Middle frontal gyrus (tissue), 1 donor: ENCODE results near the gene LCP2.
A peak's percentile ranks its signal among the peaks of the same experiment; 100 is the strongest.

Experiments
- DNase-seq: peaks from one replicate; pipeline ENCODE4 v3.0.0-alpha.2; 2015; ENCODE audit warnings: low spot score; ENCODE audit errors: extremely low spot score

Gene LCP2

DNA sequence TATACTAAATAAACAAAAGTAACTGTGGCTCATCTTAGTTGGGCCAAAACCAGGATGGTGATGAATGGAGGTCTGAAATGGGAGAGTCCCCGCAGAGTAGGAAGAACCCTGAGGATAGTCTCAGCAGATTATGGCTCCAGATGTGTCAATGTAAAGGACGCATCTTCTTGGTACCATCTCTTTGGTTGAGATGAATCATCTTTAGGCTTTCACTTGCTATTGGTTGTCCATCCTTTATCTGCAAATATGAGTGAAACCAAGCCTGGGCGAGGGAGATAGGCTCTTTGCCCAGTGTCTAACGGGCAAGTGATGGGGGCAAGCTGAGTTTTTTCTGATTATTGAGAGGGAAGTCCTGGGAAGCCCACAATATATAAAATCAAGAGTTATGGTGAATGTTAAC lies 19.4 kb upstream of the LCP2 start:
- DNase-seq = no peak

DNA sequence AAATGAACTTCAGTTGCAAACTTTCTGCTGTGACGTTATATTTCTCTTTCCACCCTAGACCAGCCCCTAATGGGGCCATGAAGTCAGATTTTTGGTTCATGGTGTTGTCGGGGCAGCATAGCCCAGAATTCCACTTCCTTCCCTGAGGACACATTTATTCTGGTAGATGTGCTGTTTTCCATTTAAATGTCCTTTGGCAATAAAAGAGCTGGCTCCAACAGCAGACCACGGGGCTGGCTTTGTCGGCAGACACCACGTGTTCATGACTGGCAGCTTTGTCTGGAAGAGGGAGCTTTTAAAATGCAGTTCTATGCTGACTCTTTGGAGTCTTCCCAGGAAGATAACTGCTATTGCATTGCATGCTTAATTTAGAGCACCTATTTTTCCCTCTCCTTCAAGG lies 17.6 kb upstream of the LCP2 start:
- peak; percentile 78 for DNase-seq

DNA sequence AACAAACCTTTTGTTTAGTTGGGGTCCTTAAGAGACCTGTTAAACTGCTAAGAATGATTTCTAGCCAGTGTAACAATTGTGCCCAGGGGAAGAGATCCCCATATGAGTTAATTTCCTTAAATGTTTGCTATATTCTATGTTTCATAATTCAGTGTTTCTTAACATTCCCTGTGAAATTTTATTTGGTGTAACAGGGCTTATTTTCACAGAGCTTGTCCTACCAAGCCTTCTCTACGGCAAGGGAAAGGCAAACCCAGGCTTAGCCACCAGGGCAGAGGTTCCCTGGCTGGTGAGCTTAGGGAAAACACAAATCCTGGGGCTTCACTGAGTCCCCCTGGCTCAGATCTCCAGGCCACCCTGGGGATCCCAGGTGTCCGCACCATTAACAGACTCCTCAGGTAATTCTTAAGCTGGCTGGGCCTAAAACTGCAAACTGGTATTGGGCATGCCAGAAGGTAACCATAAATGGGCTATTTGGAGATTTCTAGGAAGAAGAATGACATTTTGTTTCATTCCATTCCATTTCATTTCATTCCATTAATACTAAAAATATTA lies 17.0 kb upstream of the LCP2 start:
- DNase-seq = no peak

DNA sequence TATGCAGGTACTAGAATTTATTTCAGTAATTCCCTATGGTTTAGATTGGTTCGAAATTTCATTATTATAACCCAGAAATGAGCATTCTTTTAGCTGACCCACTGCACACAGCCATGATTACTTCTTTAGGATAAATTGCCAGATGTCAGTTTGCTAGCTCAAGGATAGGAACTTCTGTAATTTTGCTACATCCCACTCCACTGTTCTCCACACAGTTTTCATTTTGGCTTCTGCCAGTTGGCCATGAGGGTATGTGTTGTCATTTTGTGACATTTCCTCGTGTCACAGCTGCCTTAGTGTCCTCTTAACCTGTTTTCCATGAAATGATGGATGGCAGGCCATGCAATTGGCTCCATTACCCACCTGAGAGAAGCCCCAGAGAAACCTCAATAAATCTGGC lies 16.2 kb upstream of the LCP2 start:
- no peak for DNase-seq

DNA sequence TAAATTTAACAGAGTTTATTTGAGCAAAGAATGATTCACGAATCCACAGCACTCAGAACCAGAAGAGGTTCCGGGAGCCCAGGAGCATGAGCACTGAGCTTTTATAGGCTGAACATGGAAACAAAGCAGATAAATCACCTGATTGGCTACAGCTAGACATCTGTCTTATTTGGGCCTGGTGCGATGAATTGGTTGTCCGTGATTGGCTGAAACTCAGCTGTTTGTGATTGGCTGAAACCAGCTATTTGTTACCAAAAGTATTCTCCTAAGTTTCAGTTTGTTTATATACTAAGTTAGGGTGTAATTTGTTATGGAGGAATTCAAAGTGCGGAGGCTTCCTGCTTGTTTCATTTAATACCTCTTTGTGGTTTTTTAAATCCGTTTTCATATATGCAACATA lies 15.8 kb upstream of the LCP2 start:
- DNase-seq = no peak

DNA sequence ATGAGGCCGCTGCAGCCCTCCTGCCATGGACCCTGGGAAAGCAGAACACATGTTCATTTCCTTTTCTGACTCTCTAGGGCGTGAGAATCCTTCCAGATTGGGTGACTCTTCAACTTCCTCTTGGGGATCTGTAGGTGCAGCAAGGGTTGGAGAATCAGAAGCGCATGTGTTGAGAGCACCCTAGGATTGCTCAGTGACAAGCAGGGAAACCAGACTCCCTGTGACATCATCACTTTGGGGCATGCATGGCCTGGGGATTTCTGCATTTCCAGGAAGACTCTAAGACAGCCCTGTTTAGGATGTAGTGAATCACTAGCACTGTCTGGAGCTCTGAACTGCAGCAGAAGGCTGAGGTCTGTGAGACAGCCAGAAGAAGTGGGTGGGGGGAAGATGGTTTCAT lies 15.1 kb upstream of the LCP2 start:
- no peak for DNase-seq

DNA sequence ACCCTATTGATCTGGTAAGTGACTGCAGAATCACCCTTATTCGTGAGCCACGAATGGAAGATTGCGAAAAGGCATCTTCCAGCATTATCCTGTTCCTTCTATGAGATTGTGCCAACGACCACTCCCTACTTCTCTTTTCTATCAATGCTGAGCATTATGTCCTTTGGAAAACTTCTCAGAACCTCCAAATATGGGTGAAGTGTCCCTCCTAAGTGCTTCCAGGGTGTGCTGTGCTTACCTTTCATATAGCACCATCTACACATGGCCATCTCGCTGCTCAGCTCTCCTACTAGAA lies 14.7 kb upstream of the LCP2 start:
- no peak for DNase-seq

DNA sequence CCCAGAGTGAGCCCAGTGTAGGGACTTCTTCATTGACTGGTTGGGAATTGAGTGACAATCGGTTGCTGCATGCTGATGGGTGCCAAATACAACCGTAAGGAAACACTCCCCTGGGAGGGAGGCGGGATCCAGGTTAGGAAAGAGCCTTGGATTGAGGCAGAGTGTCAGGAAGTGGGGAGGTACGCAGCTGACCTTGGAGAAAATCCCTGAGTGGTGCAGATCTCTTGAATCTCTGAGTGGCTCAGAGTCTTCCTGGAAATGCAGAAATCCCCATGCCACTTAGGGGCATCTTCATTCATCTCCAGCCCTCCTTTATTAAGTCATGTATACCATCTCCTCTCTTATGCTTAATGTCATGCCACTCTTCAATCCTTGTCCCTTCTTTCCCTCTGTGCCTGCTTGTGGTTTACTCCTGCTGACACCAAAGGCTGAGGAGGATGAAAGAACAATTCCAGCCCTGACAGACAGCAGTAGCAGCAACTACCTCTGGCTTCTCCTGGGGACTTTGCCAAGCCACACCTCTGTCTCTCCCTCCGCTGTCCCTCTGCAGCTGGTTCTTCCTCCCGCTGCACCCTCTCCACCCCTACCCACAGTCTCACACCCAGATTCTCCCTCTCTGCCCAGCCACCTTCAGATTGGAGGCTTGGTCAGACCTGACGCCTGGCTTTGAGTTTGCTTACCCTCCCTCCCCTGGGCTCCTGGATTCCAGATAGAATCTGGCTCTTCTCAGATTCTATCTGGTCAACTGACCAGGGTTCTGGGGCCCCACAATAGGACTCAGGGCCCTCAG lies 14.1 kb upstream of the LCP2 start:
- no peak for DNase-seq

DNA sequence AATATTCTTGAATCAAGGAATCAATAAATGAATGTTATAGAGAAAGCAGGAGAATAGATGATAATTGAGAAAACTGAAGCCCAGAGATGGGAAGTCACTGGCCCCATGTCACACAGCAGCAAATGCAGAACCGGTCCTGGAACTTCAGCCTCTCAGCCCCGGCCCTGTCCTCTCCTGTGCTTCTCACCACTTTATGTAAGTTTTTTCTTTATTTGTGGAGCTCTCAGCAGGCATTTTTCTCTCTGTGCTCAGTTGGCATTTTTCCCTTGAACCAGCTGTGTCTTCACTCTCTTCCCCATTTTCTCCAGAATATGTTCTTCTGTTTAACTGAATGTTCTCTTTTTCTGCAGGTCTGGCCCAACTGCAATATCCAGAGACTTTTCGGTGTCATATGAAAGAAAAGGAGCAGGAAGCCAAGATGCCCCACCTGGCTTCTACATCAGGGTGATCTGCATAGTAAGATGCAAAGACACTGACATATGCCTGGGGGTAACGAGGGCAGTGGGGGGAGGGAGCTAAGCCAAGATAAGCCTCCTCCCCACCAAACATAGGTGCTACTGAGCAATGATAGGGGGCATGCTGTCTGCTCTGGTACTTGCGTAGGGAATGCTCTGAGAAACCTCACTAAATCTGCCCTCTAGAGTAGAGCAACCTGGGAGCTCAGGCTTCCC lies 12.8 kb upstream of the LCP2 start:
- no peak for DNase-seq

DNA sequence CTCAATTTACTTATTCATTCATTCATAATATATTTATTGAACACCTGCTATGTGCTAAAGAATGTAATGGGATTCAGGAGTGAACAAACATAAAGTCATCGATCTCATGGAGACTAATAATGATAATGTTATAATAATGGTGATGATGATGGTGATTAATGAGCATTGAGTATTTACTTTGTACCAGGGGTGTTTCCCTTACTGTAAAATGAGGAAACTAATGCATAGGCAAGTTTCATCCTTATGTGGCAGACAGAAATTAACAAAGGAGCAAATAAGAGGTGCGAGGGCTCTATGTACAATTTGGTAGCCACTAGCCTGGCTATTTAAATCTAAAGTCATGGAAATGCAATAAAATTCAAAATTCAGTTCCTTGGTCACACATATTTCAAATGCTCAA lies 11.1 kb upstream of the LCP2 start:
- no peak for DNase-seq

DNA sequence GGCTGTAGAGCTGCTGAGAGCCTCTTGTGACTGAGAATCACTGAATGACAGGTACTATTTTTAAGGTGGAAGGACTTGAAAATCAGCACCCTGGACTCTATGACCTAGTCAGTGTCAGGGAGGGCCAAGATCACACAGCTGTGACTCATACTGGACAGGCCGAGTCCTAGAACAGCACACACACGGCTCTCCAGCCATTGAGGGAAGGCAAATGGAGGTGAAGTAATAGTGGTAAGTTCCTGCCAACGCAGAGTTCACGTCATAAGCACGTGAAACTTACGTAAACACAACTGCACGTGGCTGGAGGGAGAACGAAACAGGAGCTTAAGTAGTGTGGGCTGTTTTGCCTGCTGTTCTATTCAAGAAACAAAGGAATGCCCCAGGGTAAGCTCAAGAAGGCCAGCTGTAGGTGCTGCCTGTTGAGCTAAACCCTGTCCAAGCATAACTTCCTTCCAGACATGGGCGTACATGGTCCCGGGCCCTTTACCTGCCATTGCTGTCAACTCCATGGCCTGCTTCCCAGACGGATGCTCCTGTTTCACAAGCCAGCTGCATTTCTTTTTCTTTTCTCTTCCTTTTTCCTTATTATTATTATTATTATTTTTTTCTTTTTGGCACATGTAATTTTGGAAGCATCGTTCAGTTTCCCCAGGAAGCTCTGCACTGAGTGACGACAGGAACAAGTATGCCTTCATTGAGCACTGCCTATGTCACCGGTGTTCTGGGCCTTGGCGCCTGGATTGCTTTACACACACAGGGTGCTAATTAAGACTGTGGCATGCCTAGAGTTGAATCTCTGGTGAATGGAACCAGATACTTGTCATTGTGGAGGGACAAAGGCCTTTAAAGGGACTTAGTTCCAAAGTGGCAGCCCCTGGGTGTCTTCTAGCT lies 10.2 kb upstream of the LCP2 start:
- no peak for DNase-seq

DNA sequence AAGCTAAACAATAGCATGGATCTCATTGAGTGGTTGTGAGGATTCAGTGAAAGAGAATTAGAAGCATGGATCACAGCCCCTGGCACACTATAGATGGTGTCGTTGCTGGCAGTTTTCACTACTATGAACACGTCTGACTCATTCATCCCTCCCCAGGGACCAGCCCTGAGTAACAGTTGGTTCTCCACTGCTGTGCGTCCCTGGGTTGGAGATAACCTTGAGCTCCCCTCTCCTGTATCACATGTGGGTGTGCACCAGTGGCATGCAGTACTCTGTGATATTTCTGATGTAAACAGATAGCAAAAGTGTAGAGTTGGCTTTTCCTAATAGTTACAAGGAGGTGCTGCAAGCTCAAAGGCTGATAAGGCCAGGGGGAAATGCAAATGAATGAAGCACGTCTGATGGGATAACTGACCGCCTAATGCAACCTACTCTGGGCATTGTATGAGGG lies 8.8 kb upstream of the LCP2 start:
- no peak for DNase-seq

DNA sequence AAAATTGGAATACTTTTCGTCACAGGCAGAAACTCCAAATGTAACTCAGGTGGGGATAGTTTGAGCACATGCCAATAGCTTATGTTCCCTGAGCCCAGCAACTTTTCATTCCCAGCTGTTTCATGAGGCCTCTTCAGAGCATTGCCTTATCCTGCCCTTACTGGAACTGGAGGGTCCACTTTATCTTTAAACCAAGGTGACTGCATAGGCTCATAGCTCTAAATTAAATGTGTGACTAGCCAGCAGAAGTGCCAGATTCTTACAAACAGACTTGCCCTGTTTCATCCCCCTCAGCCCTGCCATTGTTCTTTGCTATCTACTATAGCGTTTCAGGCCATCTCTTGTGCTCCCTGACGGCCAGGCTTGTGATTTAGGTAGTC lies 8.1 kb upstream of the LCP2 start:
- DNase-seq = no peak

DNA sequence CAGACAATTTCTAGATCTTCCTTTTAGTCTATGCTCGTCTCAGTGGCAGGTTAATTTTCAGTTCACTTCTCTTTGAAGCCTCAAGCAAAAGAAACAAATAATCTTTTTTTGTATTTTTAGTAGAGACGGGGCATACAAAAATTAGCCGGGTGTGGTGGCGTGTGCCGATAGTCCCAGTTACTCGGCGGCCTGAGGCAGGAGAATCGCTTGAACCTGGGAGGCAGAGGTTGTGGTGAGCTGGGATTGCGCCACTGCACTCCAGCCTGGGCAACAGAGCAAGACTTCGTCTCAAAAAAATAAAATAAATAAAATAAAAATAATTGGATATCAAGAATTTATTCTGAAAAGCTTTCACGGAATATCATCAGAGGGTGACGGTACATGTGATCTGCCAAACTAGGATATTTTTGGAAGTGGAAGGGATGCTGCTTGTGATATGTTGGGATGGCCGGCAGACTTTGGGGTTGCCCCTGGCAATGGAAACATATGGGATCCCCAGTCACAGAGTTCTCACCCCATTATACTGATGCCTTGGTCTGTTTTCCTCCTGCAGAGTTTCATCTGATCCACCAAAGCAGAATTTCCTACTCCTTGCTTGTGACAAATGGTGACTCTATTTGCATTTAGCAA lies 7.6 kb upstream of the LCP2 start:
- no peak for DNase-seq

DNA sequence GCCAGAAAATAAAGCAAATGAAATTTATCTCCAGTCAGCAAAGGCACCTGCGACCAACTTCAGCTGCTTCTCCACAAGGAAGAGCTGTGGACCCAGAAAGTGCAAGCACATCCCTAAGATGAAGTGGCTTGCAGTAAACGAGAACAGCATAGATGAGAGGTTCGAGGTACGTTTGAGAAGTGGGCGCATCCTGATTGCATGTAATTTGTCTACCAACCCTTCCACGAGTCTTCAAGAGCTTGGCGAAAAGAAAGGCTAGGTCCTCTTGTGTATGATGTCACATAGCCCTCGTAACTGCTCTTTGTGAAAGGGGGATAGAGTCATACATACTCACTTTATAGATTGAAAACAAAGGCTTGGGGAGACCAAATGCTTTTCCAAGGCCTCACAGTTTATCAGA lies 6.0 kb upstream of the LCP2 start:
- no peak for DNase-seq

DNA sequence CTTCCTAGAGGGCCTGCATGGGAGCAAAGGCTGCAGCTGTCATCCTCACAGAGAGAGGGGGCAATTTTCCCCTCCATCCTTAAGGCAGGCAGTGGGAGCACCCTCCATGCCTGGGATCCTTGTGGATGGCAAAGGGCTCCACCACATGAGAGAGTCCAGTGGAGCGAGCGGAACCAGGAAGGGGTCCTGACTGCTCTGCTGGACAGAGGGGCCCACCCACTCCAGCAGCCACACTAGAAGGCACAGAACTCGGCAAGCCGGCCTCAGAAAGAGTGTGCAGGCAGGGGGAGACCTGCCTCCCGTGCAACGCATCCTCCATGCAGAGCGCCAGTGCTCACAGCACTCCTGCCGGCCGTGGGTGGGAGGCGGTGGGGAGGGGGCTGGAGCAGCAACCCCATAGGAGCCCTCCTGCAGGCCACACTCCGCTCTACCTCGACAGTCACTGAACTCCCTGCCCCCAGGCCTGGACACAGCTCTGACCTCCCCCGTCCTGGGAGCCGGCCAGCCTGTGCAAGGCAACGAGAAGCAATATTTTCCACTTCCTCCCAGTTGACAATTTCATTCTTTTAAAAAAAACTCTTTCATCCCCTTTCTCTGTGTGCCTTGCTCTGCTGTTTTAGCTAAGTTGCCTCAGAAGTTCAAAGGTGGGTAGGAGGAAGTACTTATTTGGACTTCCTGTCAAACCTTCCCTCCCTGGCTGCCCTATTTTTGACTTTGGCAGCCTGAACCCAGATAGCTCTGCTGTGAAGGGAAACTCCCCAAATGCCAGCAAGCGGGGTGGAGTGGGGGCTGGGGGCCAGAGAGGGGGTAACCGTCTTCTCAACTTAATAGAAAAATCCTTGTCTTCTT lies 5.3 kb upstream of the LCP2 start:
- no peak for DNase-seq

DNA sequence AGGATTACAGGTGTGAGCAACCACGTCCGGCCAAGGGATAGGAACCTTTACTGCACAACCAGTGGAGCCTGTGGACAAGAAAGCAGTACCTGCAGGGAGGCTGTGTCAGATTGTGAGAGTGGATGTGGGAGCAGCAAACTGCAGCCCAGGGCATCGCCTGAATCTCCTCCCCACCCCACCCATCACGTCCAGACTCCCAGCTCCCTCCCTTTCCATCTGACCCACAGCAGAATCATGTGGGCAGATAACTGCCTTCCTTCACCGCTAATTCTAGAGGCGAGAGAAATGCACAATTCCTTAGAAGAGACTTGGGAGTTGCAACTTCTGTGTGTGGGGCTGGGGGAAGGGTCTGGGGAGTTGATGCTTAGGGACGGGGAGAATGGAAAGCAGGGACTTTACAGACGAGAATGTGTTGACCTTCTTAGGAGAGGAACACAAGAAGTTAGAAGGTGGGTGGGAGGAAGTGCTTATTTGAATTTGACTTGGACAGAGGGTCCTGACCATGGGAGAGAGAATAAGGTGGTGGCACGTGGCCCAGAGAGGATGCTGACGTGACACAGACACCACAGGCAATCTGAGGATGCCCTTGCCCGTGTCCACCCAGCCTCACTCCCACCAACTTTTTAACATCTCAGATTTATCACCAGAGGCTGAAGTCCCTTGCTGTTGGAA lies 4.5 kb upstream of the LCP2 start:
- DNase-seq = no peak

DNA sequence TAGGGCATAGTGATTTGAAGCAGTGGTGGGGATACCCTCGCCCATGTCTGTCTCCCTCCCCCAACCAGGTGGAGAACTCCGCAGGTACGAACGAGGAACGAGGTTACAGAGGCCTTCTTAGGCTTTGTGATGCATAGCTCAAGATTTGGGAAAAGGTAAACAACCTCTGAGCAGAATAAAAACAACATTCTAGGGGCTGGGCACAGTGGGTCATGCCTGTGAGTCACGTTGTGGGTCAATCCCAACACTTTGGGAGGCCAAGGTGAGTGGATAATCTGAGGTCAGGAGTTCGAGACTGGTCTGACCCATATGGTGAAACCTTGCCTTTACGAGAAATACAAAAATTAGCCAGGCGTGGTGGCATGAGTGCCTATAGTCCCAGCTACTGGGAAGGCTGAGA lies 3.6 kb upstream of the LCP2 start:
- no peak for DNase-seq

DNA sequence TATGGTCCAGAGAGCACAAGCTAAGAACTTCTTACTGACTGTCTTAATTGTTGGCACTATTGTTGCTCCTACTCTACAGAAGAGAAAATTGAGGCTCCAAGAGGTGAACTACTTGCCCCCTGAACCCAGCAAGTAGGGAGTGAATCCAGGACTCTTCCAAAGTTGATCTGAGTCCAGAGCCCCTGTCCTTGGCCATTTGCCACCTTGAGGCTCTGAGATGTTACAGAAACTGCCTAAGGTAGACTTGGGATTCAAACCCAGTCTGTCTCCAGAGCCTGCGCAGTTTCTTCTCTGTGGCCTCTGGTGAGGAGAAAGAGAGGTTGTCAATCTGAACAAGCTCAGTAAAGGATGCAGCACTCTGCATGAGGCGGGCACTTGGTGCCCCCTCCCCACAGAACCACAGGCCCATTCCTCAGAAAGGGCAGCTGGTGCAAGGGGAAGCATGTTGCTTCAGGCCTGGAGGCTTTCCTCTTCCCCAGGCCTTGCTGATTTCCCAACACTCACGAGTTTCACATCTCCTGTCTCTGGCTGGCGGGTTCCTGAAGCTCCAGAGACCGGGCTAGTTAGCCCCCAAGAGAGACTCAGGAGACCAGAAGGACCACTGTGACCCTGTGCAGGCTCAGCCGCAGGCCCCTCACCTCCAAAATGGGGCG lies 2.9 kb upstream of the LCP2 start:
- no peak for DNase-seq
